GM19328 (cell line): ENCODE results near the gene GAPDHS.

Experiments
- ATAC-seq: cut with Tn5 transposase; IDR thresholded peaks from one replicate; pipeline ENCODE4 v1.9.1; 2021; ENCODE audit warnings: mild to moderate bottlenecking, moderate library complexity; ENCODE audit not compliant: unreplicated experiment

GAPDHS gene

GRCh38 chr19:35556025-35556590, 22.9 kb downstream of the GAPDHS start:
- ATAC-seq: no peak

GRCh38 chr19:35556846-35557538, 23.7 kb downstream of the GAPDHS start:
- ATAC-seq: no peak

- ATAC-seq: no peak
Measured at GRCh38 chr19:35557539-35558399, 24.5 kb downstream of the GAPDHS start.

GRCh38 chr19:35558400-35559280, 25.4 kb downstream of the GAPDHS start:
- ATAC-seq: no peak

- no peak for ATAC-seq
Measured at GRCh38 chr19:35559281-35559659, 26.0 kb downstream of the GAPDHS start.

GRCh38 chr19:35559781-35560180, 26.5 kb downstream of the GAPDHS start:
- ATAC-seq: no peak

GRCh38 chr19:35560271-35560670, 27.0 kb downstream of the GAPDHS start:
- ATAC-seq: no peak

GRCh38 chr19:35560677-35561076, 27.4 kb downstream of the GAPDHS start:
- no peak for ATAC-seq

- no peak for ATAC-seq
Measured at GRCh38 chr19:35561436-35561835, 28.2 kb downstream of the GAPDHS start.

GRCh38 chr19:35562336-35562735, 29.1 kb downstream of the GAPDHS start:
- ATAC-seq: no peak

GRCh38 chr19:35562776-35563175, 29.5 kb downstream of the GAPDHS start:
- ATAC-seq: no peak

GRCh38 chr19:35563207-35563829, 30.1 kb downstream of the GAPDHS start, which contains the start of gene ATP4A:
TSS of gene ATP4A (minus strand) at chr19:35563658. CDS start at chr19:35563629, 29 bp downstream.
- ATAC-seq: no peak

- no peak for ATAC-seq
Measured at GRCh38 chr19:35565016-35565856, 32.0 kb downstream of the GAPDHS start.

- no peak for ATAC-seq
Measured at GRCh38 chr19:35566738-35567137, 33.5 kb downstream of the GAPDHS start.

- ATAC-seq: no peak
Measured at GRCh38 chr19:35569281-35569781, 36.1 kb downstream of the GAPDHS start.

- ATAC-seq: no peak
Measured at GRCh38 chr19:35571406-35571965, 38.2 kb downstream of the GAPDHS start.

GRCh38 chr19:35577918-35578317, 44.7 kb downstream of the GAPDHS start:
- no peak for ATAC-seq

- ATAC-seq: no peak
Measured at GRCh38 chr19:35578707-35579106, 45.5 kb downstream of the GAPDHS start.

- ATAC-seq: no peak
Measured at GRCh38 chr19:35582760-35583159, 49.5 kb downstream of the GAPDHS start.
